ENCODE measurements around the gene PHF21B.
"Not testable (repeated sequence)": the region's sequence is repeated elsewhere in the genome, so short reads cannot be mapped to it uniquely, and the experiment has no call there.

PHF21B gene

GRCh38 chr22:44985906-44986527 lies 23.8 kb downstream of the PHF21B start:
- no peak for DNase-seq

- no peak for DNase-seq
Measured at GRCh38 chr22:44983878-44984482, 25.8 kb downstream of the PHF21B start.

GRCh38 chr22:44982445-44982844 lies 27.4 kb downstream of the PHF21B start:
- no peak for DNase-seq

GRCh38 chr22:44981857-44982256 lies 27.9 kb downstream of the PHF21B start:
- DNase-seq, result no peak

GRCh38 chr22:44979154-44979553 lies 30.7 kb downstream of the PHF21B start:
- no peak for DNase-seq

GRCh38 chr22:44975427-44976262 lies 34.2 kb downstream of the PHF21B start:
- DNase-seq, result peak; percentile 44

- no peak for DNase-seq
Measured at GRCh38 chr22:44974454-44974853, 35.4 kb downstream of the PHF21B start.

GRCh38 chr22:44973829-44974228 lies 36.0 kb downstream of the PHF21B start:
- DNase-seq, result no peak

- DNase-seq, result peak; percentile 3
Measured at GRCh38 chr22:44972363-44973083, 37.3 kb downstream of the PHF21B start.

- DNase-seq, result no peak
Measured at GRCh38 chr22:44971651-44972362, 38.0 kb downstream of the PHF21B start.

GRCh38 chr22:44970291-44970690 lies 39.5 kb downstream of the PHF21B start:
- no peak for DNase-seq

- DNase-seq, result no peak
Measured at GRCh38 chr22:44969817-44970216, 40.0 kb downstream of the PHF21B start.

GRCh38 chr22:44968736-44969135 lies 41.1 kb downstream of the PHF21B start:
- no peak for DNase-seq

- DNase-seq, result no peak
Measured at GRCh38 chr22:44965171-44965570, 44.6 kb downstream of the PHF21B start.

GRCh38 chr22:44964722-44965078 lies 45.1 kb downstream of the PHF21B start:
- no peak for DNase-seq

GRCh38 chr22:44963832-44964721 lies 45.7 kb downstream of the PHF21B start:
- DNase-seq, result no peak

- no peak for DNase-seq
Measured at GRCh38 chr22:44962741-44963454, 46.9 kb downstream of the PHF21B start.

GRCh38 chr22:44961682-44962081 lies 48.1 kb downstream of the PHF21B start:
- not testable (repeated sequence) for DNase-seq

GRCh38 chr22:44956840-44957767 lies 52.7 kb downstream of the PHF21B start:
- DNase-seq, result no peak

GRCh38 chr22:44955102-44955501 lies 54.7 kb downstream of the PHF21B start:
- DNase-seq, result no peak

All from CD4-positive, alpha-beta T cell treated with Interleukin-21 for 1 hour (primary cell).